PFSK-1 (cell line): Measurements from ENCODE around the gene MSRB1.

ENCODE experiments used
- FOXP2 ChIP-seq: optimal IDR thresholded peaks from 2 replicates; pipeline ENCODE3; 2011; ENCODE audit warnings: borderline replicate concordance, control low read depth, inconsistent platforms; ENCODE audit not compliant: insufficient read depth; ENCODE audit errors: extremely low read length, extremely low read depth
- POLR2AphosphoS5 ChIP-seq: IDR thresholded peaks from 2 replicates; pipeline ENCODE4 v1.6.1; 2012; ENCODE audit warnings: low read depth, mild to moderate bottlenecking, control low read depth, low read length, moderate library complexity
- REST ChIP-seq, 2 experiments: IDR thresholded peaks; 2 replicates each; pipeline versions ENCODE4 v1.6.1 to v1.8.0; 2011 to 2012; ENCODE audit warnings: low read depth in 2 of 2, low read length in 2 of 2, control low read depth in 1 of 2, inconsistent platforms in 1 of 2, mild to moderate bottlenecking in 1 of 2, moderate library complexity in 1 of 2; ENCODE audit not compliant: insufficient read depth in 1 of 2
- SIN3A ChIP-seq: IDR thresholded peaks from 2 replicates; pipeline ENCODE4 v1.6.1; 2012; ENCODE audit warnings: mild to moderate bottlenecking, low read length, moderate library complexity, borderline replicate concordance; ENCODE audit not compliant: insufficient read depth
- TAF1 ChIP-seq: IDR thresholded peaks from 2 replicates; pipeline ENCODE4 v1.6.1; 2012; ENCODE audit warnings: low read length, control low read depth, borderline replicate concordance; ENCODE audit not compliant: insufficient read depth

MSRB1 gene

GRCh38 chr16:1900452-1900774, 42.6 kb downstream of the MSRB1 start:
- no peak for TF ChIP-seq FOXP2
- no peak for TF ChIP-seq REST (IDR thresholded peaks at IDR 0.05; ENCODE audit: insufficient read depth in 1 of 2, low read depth in 2 of 2, low read length in 2 of 2)
- no peak for TF ChIP-seq POLR2AphosphoS5
- TF ChIP-seq SIN3A: no peak
- no peak for TF ChIP-seq TAF1

GRCh38 chr16:1899641-1900451, 43.2 kb downstream of the MSRB1 start:
- TF ChIP-seq SIN3A: no peak
- no peak for TF ChIP-seq POLR2AphosphoS5
- TF ChIP-seq TAF1: no peak
- TF ChIP-seq FOXP2: no peak
- no peak for TF ChIP-seq REST (IDR thresholded peaks at IDR 0.05; ENCODE audit: insufficient read depth in 1 of 2, low read depth in 2 of 2, low read length in 2 of 2)

- TF ChIP-seq POLR2AphosphoS5 (no peak), FOXP2 (no peak), SIN3A (no peak), REST (IDR thresholded peaks at IDR 0.05; ENCODE audit: insufficient read depth in 1 of 2, low read depth in 2 of 2, low read length in 2 of 2) (no peak), TAF1 (no peak)
These were observed 46.9 kb downstream of the MSRB1 start for GRCh38 chr16:1895949-1896675.

- no peak for TF ChIP-seq FOXP2
- no peak for TF ChIP-seq POLR2AphosphoS5
- TF ChIP-seq REST (IDR thresholded peaks at IDR 0.05; ENCODE audit: insufficient read depth in 1 of 2, low read depth in 2 of 2, low read length in 2 of 2): no peak
- TF ChIP-seq SIN3A: no peak
- TF ChIP-seq TAF1: no peak
These were observed 47.9 kb downstream of the MSRB1 start for GRCh38 chr16:1895068-1895467.
